ENCODE data around the gene KRTAP13-1.

The KRTAP13-1 gene

DNA sequence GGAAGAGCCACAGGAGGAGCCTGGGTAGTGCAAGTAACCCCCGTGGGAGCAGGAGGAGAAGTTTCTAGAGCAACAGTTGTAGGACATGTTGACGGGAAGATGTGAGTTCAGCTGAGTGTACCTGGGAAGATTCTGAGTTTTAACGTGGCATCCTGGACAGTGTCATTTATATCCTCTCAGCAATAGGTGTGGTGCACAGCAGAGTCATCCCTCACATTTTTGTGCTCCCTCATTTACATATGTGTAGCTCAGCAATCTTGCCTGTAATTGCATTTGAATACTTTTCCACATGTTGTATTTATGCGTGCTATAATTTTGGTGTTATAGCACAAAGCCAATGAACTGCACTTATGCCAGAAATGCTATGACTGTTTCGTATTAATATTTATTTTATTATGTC lies 30.0 kb downstream of the KRTAP13-1 start, which contains the start of gene KRTAP13-3:
Gene KRTAP13-3 (minus strand): TSS at position 101 of the 400 bp plus-strand sequence. CDS start 14 bp downstream, at position 87.
- H3K27me3 ChIP-seq (ENCODE audit: insufficient read depth, low read length): no peaks in the 10 kb centered on the region
- H3K9me3 ChIP-seq (ENCODE audit: insufficient read depth, low read depth, low read length): 0 out of 2 replicates have a peak, but pooled peaks cover 3% of the 10 kb centered on the region
- H3K27ac ChIP-seq (ENCODE audit: low read depth, low read length): peak within 1 kb of the TSS; percentile 75; the same call in 1 of the 2 replicates
- WGBS: 82% methylated on average over 4 of the region's 5 CpGs
- H3K36me3 ChIP-seq (ENCODE audit: insufficient read depth, low read length): no peaks in the 10 kb centered on the region
- H3K4me1 ChIP-seq (ENCODE audit: insufficient read depth, low read length): peaks cover 24% of the 10 kb centered on the region
- H3K4me3 ChIP-seq (ENCODE audit: low read length): no peak within 1 kb of the TSS
- no peak within 1 kb of the TSS for H3K9ac ChIP-seq (ENCODE audit: low read depth, low read length)

DNA sequence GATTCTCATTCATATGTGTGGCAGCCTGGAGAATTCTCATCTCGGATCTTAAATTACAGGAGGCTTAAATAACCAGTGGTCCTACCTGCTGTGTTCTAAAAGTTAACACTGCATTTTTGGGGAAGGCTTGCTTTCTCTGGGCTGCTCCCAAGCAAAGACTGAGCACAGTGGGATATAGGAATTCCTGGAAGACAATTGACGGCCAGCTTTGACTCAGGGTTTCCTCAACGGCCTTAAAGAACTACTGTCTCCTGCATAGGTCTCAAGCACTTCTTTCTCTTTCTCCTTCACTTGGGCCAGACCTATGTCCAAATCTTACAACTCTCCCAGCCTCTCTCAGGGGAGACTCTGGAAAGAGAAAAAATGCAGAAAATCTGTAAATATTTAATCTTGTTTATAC lies 30.9 kb downstream of the KRTAP13-1 start:
- H3K27ac ChIP-seq (ENCODE audit: low read depth, low read length): peak overlapping the region; percentile 75; the same call in 1 of the 2 replicates
- WGBS: 12% methylated on average over 3 of the region's 3 CpGs

GRCh38 chr21:30430170-30430655 lies 34.4 kb downstream of the KRTAP13-1 start, which contains the start of gene KRTAP13-4:
Gene KRTAP13-4 (plus strand): TSS chr21:30430220. CDS start chr21:30430276, 56 bp downstream.
- WGBS: 88% methylated on average over 9 of the region's 9 CpGs
- H3K4me3 ChIP-seq (ENCODE audit: low read length): no peak within 1 kb of the TSS
- no peaks in the 10 kb centered on the region for H3K36me3 ChIP-seq (ENCODE audit: insufficient read depth, low read length)
- H3K9ac ChIP-seq (ENCODE audit: low read depth, low read length): no peak within 1 kb of the TSS
- peaks cover 24% of the 10 kb centered on the region for H3K4me1 ChIP-seq (ENCODE audit: insufficient read depth, low read length)
- H3K27ac ChIP-seq (ENCODE audit: low read depth, low read length): no peak within 1 kb of the TSS
- H3K27me3 ChIP-seq (ENCODE audit: insufficient read depth, low read length): no peaks in the 10 kb centered on the region
- no peaks in the 10 kb centered on the region for H3K9me3 ChIP-seq (ENCODE audit: insufficient read depth, low read depth, low read length)

More for the DNA sequence above, 30.9 kb downstream of the KRTAP13-1 start:
- Histone ChIP-seq H3K9ac (ENCODE audit: low read depth, low read length) (no peak overlapping the region), H3K4me3 (ENCODE audit: low read length) (no peak overlapping the region), H3K27me3 (ENCODE audit: insufficient read depth, low read length) (no peaks in the 10 kb centered on the region), H3K4me1 (ENCODE audit: insufficient read depth, low read length) (peaks cover 24% of the 10 kb centered on the region), H3K9me3 (ENCODE audit: insufficient read depth, low read depth, low read length) (0 out of 2 replicates have a peak, but pooled peaks cover 3% of the 10 kb centered on the region), H3K36me3 (ENCODE audit: insufficient read depth, low read length) (no peaks in the 10 kb centered on the region)

DNA sequence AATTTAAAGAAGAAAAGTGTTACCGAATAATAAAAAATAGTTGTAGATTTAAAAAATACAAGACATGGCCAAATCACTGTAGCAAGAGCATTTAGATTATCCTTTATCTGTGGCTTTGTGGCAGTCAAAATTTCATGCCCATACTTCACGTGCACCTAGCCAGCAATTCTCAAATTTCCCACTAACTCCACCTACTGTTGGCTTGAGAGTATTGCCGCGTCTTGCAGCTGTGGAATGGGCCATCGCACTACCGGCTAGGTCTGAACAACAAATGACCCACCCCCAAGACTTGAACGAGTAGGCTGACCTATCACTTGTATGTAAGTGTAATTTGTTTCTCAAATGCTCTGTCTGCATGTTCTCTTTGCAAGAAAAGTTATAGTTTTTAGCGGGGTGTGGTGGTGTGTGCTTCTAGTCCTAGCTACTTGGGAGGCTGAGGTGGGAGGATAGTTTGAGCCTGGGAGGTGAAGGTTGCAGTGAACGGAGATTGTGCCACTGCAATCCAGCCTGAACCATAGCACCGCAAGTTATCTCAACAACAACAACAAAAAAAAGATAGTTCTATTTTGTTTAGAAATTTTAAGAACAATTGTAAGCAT lies 38.3 kb downstream of the KRTAP13-1 start:
- Histone ChIP-seq H3K36me3 (ENCODE audit: insufficient read depth, low read length) (no peaks in the 10 kb centered on the region), H3K27me3 (ENCODE audit: insufficient read depth, low read length) (no peaks in the 10 kb centered on the region), H3K27ac (ENCODE audit: low read depth, low read length) (no peak overlapping the region), H3K9me3 (ENCODE audit: insufficient read depth, low read depth, low read length) (no peaks in the 10 kb centered on the region), H3K4me1 (ENCODE audit: insufficient read depth, low read length) (peaks cover 3% of the 10 kb centered on the region; the same call in 1 of the 2 replicates), H3K9ac (ENCODE audit: low read depth, low read length) (no peak overlapping the region), H3K4me3 (ENCODE audit: low read length) (no peak overlapping the region)
- WGBS: 23% methylated on average over 7 of the region's 10 CpGs

- Histone ChIP-seq H3K4me1 (ENCODE audit: insufficient read depth, low read length) (no peaks in the 10 kb centered on the region), H3K36me3 (ENCODE audit: insufficient read depth, low read length) (no peaks in the 10 kb centered on the region), H3K4me3 (ENCODE audit: low read length) (no peak overlapping the region), H3K27me3 (ENCODE audit: insufficient read depth, low read length) (no peaks in the 10 kb centered on the region), H3K27ac (ENCODE audit: low read depth, low read length) (no peak overlapping the region), H3K9me3 (ENCODE audit: insufficient read depth, low read depth, low read length) (no peaks in the 10 kb centered on the region), H3K9ac (ENCODE audit: low read depth, low read length) (no peak overlapping the region)
- WGBS: 95% methylated on average over 3 of the region's 3 CpGs
These were observed 41.3 kb downstream of the KRTAP13-1 start for GRCh38 chr21:30437010-30437565.

GRCh38 chr21:30439975-30440374 lies 44.1 kb downstream of the KRTAP13-1 start, which contains the start of gene KRTAP15-1:
Gene KRTAP15-1 (plus strand): TSS chr21:30440275. CDS start chr21:30440328, 53 bp downstream.
- no peak within 1 kb of the TSS for H3K27ac ChIP-seq (ENCODE audit: low read depth, low read length)
- H3K4me3 ChIP-seq (ENCODE audit: low read length): no peak within 1 kb of the TSS
- WGBS: over 99% methylated on average over 4 of the region's 5 CpGs
- H3K27me3 ChIP-seq (ENCODE audit: insufficient read depth, low read length): no peaks in the 10 kb centered on the region
- no peaks in the 10 kb centered on the region for H3K36me3 ChIP-seq (ENCODE audit: insufficient read depth, low read length)
- H3K9me3 ChIP-seq (ENCODE audit: insufficient read depth, low read depth, low read length): no peaks in the 10 kb centered on the region
- peaks cover 11% of the 10 kb centered on the region for H3K4me1 ChIP-seq (ENCODE audit: insufficient read depth, low read length)
- no peak within 1 kb of the TSS for H3K9ac ChIP-seq (ENCODE audit: low read depth, low read length)

DNA sequence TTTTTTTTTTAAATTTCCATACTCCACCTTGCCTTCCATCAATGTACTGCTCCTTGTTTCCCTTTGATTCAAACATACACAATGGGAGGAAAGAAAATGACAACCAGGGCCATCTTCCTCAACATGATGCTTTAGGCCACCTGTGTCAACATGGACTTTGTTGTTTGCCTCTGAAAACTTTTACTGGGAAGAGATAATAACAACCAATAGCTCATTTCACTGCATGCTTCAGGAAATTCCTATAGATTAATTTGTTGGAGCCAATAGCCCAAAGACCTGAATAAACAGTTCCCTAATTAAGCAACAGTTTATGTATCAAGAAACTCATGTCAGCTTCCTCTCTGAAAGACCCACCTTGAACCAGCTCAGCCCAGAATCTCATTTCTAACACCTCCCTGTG lies 47.4 kb downstream of the KRTAP13-1 start:
- Histone ChIP-seq H3K9ac (ENCODE audit: low read depth, low read length) (no peak overlapping the region), H3K9me3 (ENCODE audit: insufficient read depth, low read depth, low read length) (no peaks in the 10 kb centered on the region), H3K27ac (ENCODE audit: low read depth, low read length) (peak overlapping the region; percentile 9; the same call in 1 of the 2 replicates), H3K27me3 (ENCODE audit: insufficient read depth, low read length) (no peaks in the 10 kb centered on the region), H3K4me1 (ENCODE audit: insufficient read depth, low read length) (peaks cover 11% of the 10 kb centered on the region), H3K4me3 (ENCODE audit: low read length) (no peak overlapping the region), H3K36me3 (ENCODE audit: insufficient read depth, low read length) (no peaks in the 10 kb centered on the region)

- H3K27me3 ChIP-seq (ENCODE audit: insufficient read depth, low read length): no peaks in the 10 kb centered on the region
- H3K4me1 ChIP-seq (ENCODE audit: insufficient read depth, low read length): peaks cover 11% of the 10 kb centered on the region
- H3K9ac ChIP-seq (ENCODE audit: low read depth, low read length): no peak overlapping the region
- H3K27ac ChIP-seq (ENCODE audit: low read depth, low read length): no peak overlapping the region; the same call in 1 of the 2 replicates
- no peaks in the 10 kb centered on the region for H3K9me3 ChIP-seq (ENCODE audit: insufficient read depth, low read depth, low read length)
- no peak overlapping the region for H3K4me3 ChIP-seq (ENCODE audit: low read length)
- H3K36me3 ChIP-seq (ENCODE audit: insufficient read depth, low read length): no peaks in the 10 kb centered on the region
- WGBS: 85% methylated on average over 1 of the region's 1 CpG
These were observed 48.4 kb downstream of the KRTAP13-1 start for GRCh38 chr21:30444204-30444603.
